Uterus (tissue), 4 donors: ENCODE data around the gene RPGR. TPM values are rescaled to one million over a fixed set of nuclear protein-coding genes. Genes with fewer than 3 reads are reported as not detected.

ENCODE experiments used
- DNase-seq, 2 donors: peaks; one replicate each; pipeline ENCODE4 v3.0.0-alpha.2; 2019 to 2020
- H3K27ac ChIP-seq, 2 donors: fragments of 200-600 bp; sonication (generic); 1 replicate in 1 of 2; 2 replicates in 1 of 2; pipeline ENCODE4 v1.5.1; 2016 to 2018
- H3K27me3 ChIP-seq, 2 donors: fragments of 200-600 bp; sonication (generic); one replicate each; pipeline ENCODE4 v1.5.1; 2018 to 2019; ENCODE audit warnings: control low read depth in 1 of 2
- H3K36me3 ChIP-seq, 2 donors: fragments of 200-600 bp; sonication (generic); one replicate each; pipeline ENCODE4 v1.5.1; 2019; ENCODE audit warnings: control low read depth in 1 of 2
- H3K4me1 ChIP-seq, 2 donors: fragments of 200-600 bp; sonication (generic); one replicate each; pipeline ENCODE4 v1.5.1; 2018 to 2019; ENCODE audit warnings: control low read depth in 1 of 2
- H3K4me3 ChIP-seq, 2 donors: fragments of 200-600 bp; sonication (generic); 1 replicate in 1 of 2; 2 replicates in 1 of 2; pipeline ENCODE4 v1.5.1; 2018 to 2019; ENCODE audit warnings: mild to moderate bottlenecking in 1 of 2
- H3K9me3 ChIP-seq, 2 donors: fragments of 200-600 bp; sonication (generic); one replicate each; pipeline ENCODE4 v1.5.1; 2019; ENCODE audit warnings: control low read depth in 1 of 2
- POLR2A ChIP-seq, 2 donors: fragments of 450-650 bp; IDR thresholded peaks; one replicate each; pipeline ENCODE4 v1.6.1; 2016; ENCODE audit warnings: antibody characterized with exemption in 2 of 2, mild to moderate bottlenecking in 1 of 2, moderate library complexity in 1 of 2
- intact Hi-C: fragments of 100-400 bp; cut with DNase I; formaldehyde crosslinking; loops from one replicate; pipeline ENCODE4 v1.15.1; 2023; ENCODE audit warnings: low total_unique reads
- total RNA-seq, 4 donors: library from RNA; depleted of rRNA in 3 of 4; stranded (reverse); fragments of >200 nt in 3 of 4; gene quantifications; one replicate each; pipeline versions ENCODE4 v1.1.0 to v1.2.4, GENCODE V29; 2014 to 2023
- TF ChIP-seq, protein P1 (sequence below), 4 experiments: fragments of 200-600 bp in 2 of 4; fragments of 450-650 bp in 2 of 4; sonication (generic) in 2 of 4; IDR thresholded peaks; one replicate each; pipeline ENCODE4 v1.5.1; 2016 to 2019; ENCODE audit warnings: antibody characterized with exemption in 4 of 4, mild to moderate bottlenecking in 2 of 4, moderate library complexity in 1 of 4
- donor health status: DM: yes; HTN: yes; CAD: no.

The RPGR gene
- total RNA-seq, 4 donors from 2014 or later, result 27.1 to 133 (median 41.4) TPM

DNA sequence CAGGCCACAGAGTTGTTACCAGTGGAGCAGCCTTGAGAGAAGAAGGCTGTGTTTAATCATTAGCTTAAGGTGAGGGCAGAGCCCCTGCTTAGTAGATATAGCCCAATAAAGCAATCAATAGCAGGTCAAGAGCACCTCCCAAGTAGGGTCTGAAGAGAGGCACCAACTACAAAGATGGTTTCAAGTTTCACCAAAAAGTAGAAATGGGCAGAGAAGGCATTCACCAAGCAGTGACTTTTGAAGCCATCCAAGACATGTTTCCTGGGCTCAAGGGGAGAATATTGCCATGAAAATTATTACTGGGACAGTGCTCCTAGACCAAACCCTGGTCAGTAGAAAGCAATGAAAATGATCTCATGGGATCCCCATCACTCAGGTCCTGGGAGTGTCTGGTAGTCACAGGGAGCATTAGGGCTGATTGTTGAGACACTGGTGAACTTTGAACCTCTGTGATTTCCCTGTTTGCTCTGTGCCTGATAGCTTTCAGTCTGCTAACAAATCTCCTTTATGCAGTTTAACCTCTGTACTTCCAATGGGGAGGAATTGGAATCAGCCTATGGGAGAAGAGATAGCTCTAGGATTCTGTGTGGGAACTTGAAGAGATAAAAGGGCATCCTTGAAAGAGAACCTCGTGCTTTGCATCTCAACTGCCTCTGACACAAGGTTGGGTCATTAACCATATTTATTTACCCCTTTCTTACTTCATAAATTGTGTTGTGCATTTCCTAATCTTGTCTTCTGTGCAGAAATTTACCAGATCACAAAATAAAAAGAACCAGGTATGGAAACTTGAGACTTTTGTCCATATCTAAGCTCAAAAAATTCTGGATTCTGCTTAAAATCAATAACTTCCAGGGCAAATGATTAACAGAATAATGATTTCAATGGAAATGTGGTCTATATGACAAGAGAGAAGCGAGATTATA is 15.8 kb upstream of the RPGR start:
- Histone ChIP-seq H3K36me3 (no peaks in the 10 kb centered on the region), H3K27ac (no peak overlapping the region), H3K4me3 (no peak overlapping the region), H3K27me3 (peaks cover 0 to 5% of the 10 kb centered on the region in 2 donors), H3K9me3 (no peaks in the 10 kb centered on the region), H3K4me1 (no peaks in the 10 kb centered on the region)
- TF ChIP-seq, protein P1, sequence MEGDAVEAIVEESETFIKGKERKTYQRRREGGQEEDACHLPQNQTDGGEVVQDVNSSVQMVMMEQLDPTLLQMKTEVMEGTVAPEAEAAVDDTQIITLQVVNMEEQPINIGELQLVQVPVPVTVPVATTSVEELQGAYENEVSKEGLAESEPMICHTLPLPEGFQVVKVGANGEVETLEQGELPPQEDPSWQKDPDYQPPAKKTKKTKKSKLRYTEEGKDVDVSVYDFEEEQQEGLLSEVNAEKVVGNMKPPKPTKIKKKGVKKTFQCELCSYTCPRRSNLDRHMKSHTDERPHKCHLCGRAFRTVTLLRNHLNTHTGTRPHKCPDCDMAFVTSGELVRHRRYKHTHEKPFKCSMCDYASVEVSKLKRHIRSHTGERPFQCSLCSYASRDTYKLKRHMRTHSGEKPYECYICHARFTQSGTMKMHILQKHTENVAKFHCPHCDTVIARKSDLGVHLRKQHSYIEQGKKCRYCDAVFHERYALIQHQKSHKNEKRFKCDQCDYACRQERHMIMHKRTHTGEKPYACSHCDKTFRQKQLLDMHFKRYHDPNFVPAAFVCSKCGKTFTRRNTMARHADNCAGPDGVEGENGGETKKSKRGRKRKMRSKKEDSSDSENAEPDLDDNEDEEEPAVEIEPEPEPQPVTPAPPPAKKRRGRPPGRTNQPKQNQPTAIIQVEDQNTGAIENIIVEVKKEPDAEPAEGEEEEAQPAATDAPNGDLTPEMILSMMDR (IDR thresholded peaks at IDR 0.05), result no peak
- TF ChIP-seq POLR2A (IDR thresholded peaks at IDR 0.05), result no peak
- DNase-seq, result no peak
- intact Hi-C loops, result no loop called here

DNA sequence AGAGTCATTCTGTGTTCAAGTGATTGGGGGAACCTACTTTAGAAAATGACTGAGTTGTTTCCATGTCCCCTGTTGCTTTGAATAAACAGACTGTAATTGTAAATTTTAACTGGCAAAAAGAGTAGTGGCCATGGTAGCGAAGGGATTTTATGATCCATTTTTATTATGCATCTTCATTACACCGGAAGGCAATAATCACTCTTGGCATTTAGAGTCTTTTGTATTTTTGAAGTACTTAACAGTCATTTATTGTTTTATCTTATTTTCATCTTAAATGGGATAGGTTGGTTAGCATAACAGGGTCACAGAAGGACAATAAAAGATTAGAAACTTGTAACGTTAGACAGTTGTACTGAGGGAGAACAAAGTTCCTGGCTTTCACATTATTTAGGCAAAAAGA is 14.1 kb upstream of the RPGR start:
- Histone ChIP-seq H3K27ac (no peak overlapping the region), H3K4me1 (no peaks in the 10 kb centered on the region), H3K36me3 (no peaks in the 10 kb centered on the region), H3K27me3 (peaks cover 0 to 5% of the 10 kb centered on the region in 2 donors), H3K9me3 (no peaks in the 10 kb centered on the region), H3K4me3 (no peak overlapping the region)
- no peak for TF ChIP-seq POLR2A (IDR thresholded peaks at IDR 0.05)
- TF ChIP-seq, protein P1 (IDR thresholded peaks at IDR 0.05), result no peak
- no peak for DNase-seq
- intact Hi-C loops, result no loop called here

DNA sequence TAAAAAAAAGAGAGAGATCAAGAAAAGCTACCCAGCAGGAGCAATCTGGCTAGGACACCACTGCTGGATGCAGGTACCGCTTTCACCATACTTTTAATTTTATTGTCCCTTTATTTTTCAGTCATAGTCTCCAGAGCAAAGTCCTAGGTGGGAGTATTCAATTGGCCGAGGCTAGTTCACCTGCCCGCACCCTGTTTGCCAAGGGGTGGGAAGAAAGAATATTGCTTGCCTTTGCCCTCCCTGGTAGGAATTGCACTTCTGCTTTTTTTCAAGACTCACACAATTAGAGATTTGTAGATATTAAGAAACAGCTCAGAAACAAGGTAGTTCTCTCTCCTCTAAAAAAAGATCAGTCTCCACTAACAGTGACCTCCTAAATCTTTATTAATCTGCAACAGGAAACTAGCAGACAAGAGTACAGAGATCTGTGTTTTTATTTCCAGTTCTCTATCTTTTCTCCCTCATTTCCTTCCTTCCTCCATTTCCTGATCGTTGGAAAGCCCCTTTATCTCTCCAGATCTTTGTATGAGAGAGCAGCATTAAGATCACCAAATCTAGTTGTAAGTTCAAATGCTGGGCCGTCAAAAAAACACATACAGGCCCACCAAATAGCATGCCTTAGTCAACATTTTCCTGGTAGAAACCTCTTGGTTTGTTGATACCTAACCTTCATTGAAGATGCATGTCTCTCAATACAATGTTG is 9.4 kb upstream of the RPGR start:
- Histone ChIP-seq H3K4me1 (no peaks in the 10 kb centered on the region), H3K36me3 (no peaks in the 10 kb centered on the region), H3K4me3 (no peak overlapping the region), H3K27ac (no peak overlapping the region), H3K27me3 (no peaks in the 10 kb centered on the region), H3K9me3 (no peaks in the 10 kb centered on the region)
- intact Hi-C loops, result no loop called here
- no peak for DNase-seq
- TF ChIP-seq, protein P1 (IDR thresholded peaks at IDR 0.05), result no peak
- TF ChIP-seq POLR2A (IDR thresholded peaks at IDR 0.05), result no peak

DNA sequence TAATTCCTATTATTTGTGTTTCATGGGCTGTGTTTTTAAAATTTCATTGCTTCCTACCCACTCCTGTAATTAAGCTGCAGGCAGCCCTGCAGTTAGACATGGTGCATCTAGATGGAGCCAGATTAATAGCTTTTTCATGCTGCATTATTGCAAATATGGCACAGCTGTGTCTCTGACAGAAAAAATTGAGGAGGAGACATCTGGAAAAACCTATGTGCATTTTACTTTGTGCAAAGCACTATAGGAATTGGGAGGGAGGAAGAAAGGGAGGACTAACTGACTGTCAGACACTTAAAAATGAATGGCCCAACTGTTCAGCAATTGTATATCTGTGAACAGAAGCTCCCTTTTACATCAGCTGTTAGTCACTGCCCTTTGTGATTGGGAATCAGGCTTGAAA is 8.1 kb upstream of the RPGR start:
- Histone ChIP-seq H3K27ac (no peak overlapping the region), H3K4me1 (no peaks in the 10 kb centered on the region), H3K9me3 (no peaks in the 10 kb centered on the region), H3K4me3 (no peak overlapping the region), H3K36me3 (no peaks in the 10 kb centered on the region), H3K27me3 (no peaks in the 10 kb centered on the region)
- intact Hi-C loops, result no loop called here
- DNase-seq, result no peak
- TF ChIP-seq, protein P1 (IDR thresholded peaks at IDR 0.05), result peak in 1 of 4 experiments; percentile 14
- no peak for TF ChIP-seq POLR2A (IDR thresholded peaks at IDR 0.05)

DNA sequence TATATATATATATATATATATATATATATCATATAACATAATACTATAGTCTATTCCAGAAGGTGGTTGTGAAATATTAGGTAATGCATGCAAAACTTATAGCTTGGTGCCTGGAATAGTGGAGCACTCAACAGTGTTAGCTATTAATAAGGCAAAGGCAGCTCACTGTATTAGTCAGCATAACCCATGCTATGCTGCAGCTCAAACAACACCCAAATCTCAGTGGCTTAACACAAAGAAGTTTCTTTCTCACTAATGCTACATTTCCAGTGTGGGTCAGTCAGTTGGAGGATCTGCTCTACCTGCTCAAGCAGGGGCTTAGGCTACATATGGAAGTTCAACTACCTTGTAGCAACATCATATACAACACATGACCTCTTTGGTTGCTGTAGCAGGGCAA is 5.2 kb upstream of the RPGR start:
- no peak for TF ChIP-seq POLR2A (IDR thresholded peaks at IDR 0.05)
- TF ChIP-seq, protein P1 (IDR thresholded peaks at IDR 0.05), result no peak
- intact Hi-C loops, result no loop called here
- no peaks in the 10 kb centered on the region for H3K9me3 ChIP-seq
- no peaks in the 10 kb centered on the region for H3K27me3 ChIP-seq
- no peak overlapping the region for H3K4me3 ChIP-seq
- H3K4me1 ChIP-seq, result no peaks in the 10 kb centered on the region
- H3K36me3 ChIP-seq, result no peaks in the 10 kb centered on the region
- DNase-seq, result no peak
- H3K27ac ChIP-seq, result no peak overlapping the region
